ENCODE results near the gene RPL38. TPM values are rescaled to one million over a fixed set of nuclear protein-coding genes. Genes with fewer than 3 reads are reported as not detected.

Gene RPL38
- total RNA-seq, 1 donor from 2014 or later = 600 TPM

GRCh38 chr17:74163836-74164235, 39.6 kb upstream of the RPL38 start:
- Mint-ChIP-seq H3K4me1 (ENCODE audit: low read depth, unreplicated experiment) (peaks cover 13% of the 10 kb centered on the region), H3K9me3 (ENCODE audit: unreplicated experiment) (peaks cover 4% of the 10 kb centered on the region), H3K27me3 (ENCODE audit: unreplicated experiment) (peaks cover 4% of the 10 kb centered on the region), H3K36me3 (ENCODE audit: unreplicated experiment) (no peaks in the 10 kb centered on the region), H3K27ac (ENCODE audit: unreplicated experiment) (no peak overlapping the region), H3K4me3 (ENCODE audit: unreplicated experiment) (no peak overlapping the region)
- DNase-seq = no peak
- TF ChIP-seq CTCF (IDR thresholded peaks at IDR 0.05; ENCODE audit: partially characterized antibody, unreplicated experiment) = no peak

GRCh38 chr17:74164446-74165045, 38.9 kb upstream of the RPL38 start:
- Mint-ChIP-seq H3K36me3 (ENCODE audit: unreplicated experiment) (no peaks in the 10 kb centered on the region), H3K27ac (ENCODE audit: unreplicated experiment) (no peak overlapping the region), H3K9me3 (ENCODE audit: unreplicated experiment) (peaks cover 4% of the 10 kb centered on the region), H3K4me1 (ENCODE audit: low read depth, unreplicated experiment) (peaks cover 13% of the 10 kb centered on the region), H3K27me3 (ENCODE audit: unreplicated experiment) (peaks cover 4% of the 10 kb centered on the region), H3K4me3 (ENCODE audit: unreplicated experiment) (no peak overlapping the region)
- DNase-seq = no peak
- TF ChIP-seq CTCF (IDR thresholded peaks at IDR 0.05; ENCODE audit: partially characterized antibody, unreplicated experiment) = no peak

GRCh38 chr17:74165797-74166365, 37.6 kb upstream of the RPL38 start:
- no peak for DNase-seq
- no peak for TF ChIP-seq CTCF (IDR thresholded peaks at IDR 0.05; ENCODE audit: partially characterized antibody, unreplicated experiment)
- H3K27ac Mint-ChIP-seq (ENCODE audit: unreplicated experiment) = no peak overlapping the region
- H3K27me3 Mint-ChIP-seq (ENCODE audit: unreplicated experiment) = peaks cover 4% of the 10 kb centered on the region
- H3K4me3 Mint-ChIP-seq (ENCODE audit: unreplicated experiment) = no peak overlapping the region
- no peaks in the 10 kb centered on the region for H3K36me3 Mint-ChIP-seq (ENCODE audit: unreplicated experiment)
- peaks cover 4% of the 10 kb centered on the region for H3K9me3 Mint-ChIP-seq (ENCODE audit: unreplicated experiment)
- H3K4me1 Mint-ChIP-seq (ENCODE audit: low read depth, unreplicated experiment) = peaks cover 10% of the 10 kb centered on the region

- H3K4me3 Mint-ChIP-seq (ENCODE audit: unreplicated experiment) = no peak overlapping the region
- H3K27ac Mint-ChIP-seq (ENCODE audit: unreplicated experiment) = no peak overlapping the region
- no peak for TF ChIP-seq CTCF (IDR thresholded peaks at IDR 0.05; ENCODE audit: partially characterized antibody, unreplicated experiment)
- no peak for DNase-seq
- H3K4me1 Mint-ChIP-seq (ENCODE audit: low read depth, unreplicated experiment) = peaks cover 7% of the 10 kb centered on the region
- peaks cover 1% of the 10 kb centered on the region for H3K27me3 Mint-ChIP-seq (ENCODE audit: unreplicated experiment)
- H3K9me3 Mint-ChIP-seq (ENCODE audit: unreplicated experiment) = no peaks in the 10 kb centered on the region
- no peaks in the 10 kb centered on the region for H3K36me3 Mint-ChIP-seq (ENCODE audit: unreplicated experiment)
Observed at GRCh38 chr17:74170924-74171323, 32.6 kb upstream of the RPL38 start.

GRCh38 chr17:74172700-74173099, 30.8 kb upstream of the RPL38 start:
- TF ChIP-seq CTCF (IDR thresholded peaks at IDR 0.05; ENCODE audit: partially characterized antibody, unreplicated experiment) = no peak
- peaks cover 1% of the 10 kb centered on the region for H3K27me3 Mint-ChIP-seq (ENCODE audit: unreplicated experiment)
- no peak overlapping the region for H3K4me3 Mint-ChIP-seq (ENCODE audit: unreplicated experiment)
- DNase-seq = no peak
- H3K27ac Mint-ChIP-seq (ENCODE audit: unreplicated experiment) = no peak overlapping the region
- H3K36me3 Mint-ChIP-seq (ENCODE audit: unreplicated experiment) = no peaks in the 10 kb centered on the region
- peaks cover 13% of the 10 kb centered on the region for H3K4me1 Mint-ChIP-seq (ENCODE audit: low read depth, unreplicated experiment)
- H3K9me3 Mint-ChIP-seq (ENCODE audit: unreplicated experiment) = no peaks in the 10 kb centered on the region
